ENCODE data around the gene PHLPP1.

The PHLPP1 gene

GRCh38 chr18:62745089-62745751 lies 29.9 kb downstream of the PHLPP1 start:
- H3K36me3 ChIP-seq (replicated peaks in 1 of 2; ENCODE audit: control insufficient read depth in 2 of 2, insufficient read depth in 2 of 2, low read length in 2 of 2) = no peaks in the 10 kb centered on the region
- H2AFZ ChIP-seq (ENCODE audit: low read length) = no peak overlapping the region
- no peak overlapping the region for H3K27ac ChIP-seq (replicated peaks; ENCODE audit: low read length)
- H3K4me2 ChIP-seq (ENCODE audit: insufficient read depth, low read length, poor library complexity, severe bottlenecking) = no peak overlapping the region
- H3K23ac ChIP-seq (ENCODE audit: low read depth, low read length, poor library complexity) = no peak overlapping the region
- no peak for DNase-seq (ENCODE audit: low spot score)
- H3K18ac ChIP-seq (ENCODE audit: low read length) = no peak overlapping the region
- no peak overlapping the region for H2BK120ac ChIP-seq (ENCODE audit: low read depth, low read length)
- H3K9ac ChIP-seq (ENCODE audit: low read depth, low read length, poor library complexity) = no peak overlapping the region
- no peak overlapping the region for H2BK15ac ChIP-seq (ENCODE audit: low read length)
- no peak overlapping the region for H4K8ac ChIP-seq (ENCODE audit: low read depth, low read length)
- H4K91ac ChIP-seq (ENCODE audit: low read depth, low read length, poor library complexity) = no peak overlapping the region
- no peak overlapping the region for H3K4me3 ChIP-seq (ENCODE audit: low read length in 2 of 2)
- no peak overlapping the region for H3K14ac ChIP-seq (ENCODE audit: low read length)
- H3K4me1 ChIP-seq (ENCODE audit: control insufficient read depth in 2 of 2, insufficient read depth in 1 of 2, low read depth in 1 of 2, low read length in 2 of 2) = peaks cover 8 to 18% of the 10 kb centered on the region in 2 donors
- no CpG with 5 or more reads among the region's 3 CpGs for WGBS, 2 donors (ENCODE audit: extremely low coverage in 2 of 2, insufficient read length in 2 of 2, insufficient replicate concordance in 1 of 2)
- peaks cover 0 to 6% of the 10 kb centered on the region in 2 donors for H3K9me3 ChIP-seq (replicated peaks in 1 of 2; ENCODE audit: control insufficient read depth in 2 of 2, insufficient read depth in 1 of 2, low read depth in 1 of 2, low read length in 2 of 2)
- H2AK5ac ChIP-seq (ENCODE audit: low read depth, low read length) = no peak overlapping the region
- no peaks in the 10 kb centered on the region for H3K27me3 ChIP-seq (ENCODE audit: control insufficient read depth in 3 of 3, insufficient read depth in 3 of 3, low read depth in 1 of 3, low read length in 3 of 3)
- H3K4ac ChIP-seq (ENCODE audit: low read length) = no peak overlapping the region
- H2BK12ac ChIP-seq (ENCODE audit: low read length) = no peak overlapping the region
- no peaks in the 10 kb centered on the region for H3K79me1 ChIP-seq (ENCODE audit: low read depth, low read length)
- H2BK5ac ChIP-seq (ENCODE audit: low read length) = no peak overlapping the region

GRCh38 chr18:62749389-62749788 lies 34.0 kb downstream of the PHLPP1 start:
- Histone ChIP-seq H3K23ac (ENCODE audit: low read depth, low read length, poor library complexity) (no peak overlapping the region), H4K91ac (ENCODE audit: low read depth, low read length, poor library complexity) (no peak overlapping the region), H2BK15ac (ENCODE audit: low read length) (no peak overlapping the region), H3K18ac (ENCODE audit: low read length) (no peak overlapping the region), H4K8ac (ENCODE audit: low read depth, low read length) (no peak overlapping the region), H2AFZ (ENCODE audit: low read length) (no peak overlapping the region), H2BK120ac (ENCODE audit: low read depth, low read length) (no peak overlapping the region), H3K27me3 (ENCODE audit: control insufficient read depth in 3 of 3, insufficient read depth in 3 of 3, low read depth in 1 of 3, low read length in 3 of 3) (no peaks in the 10 kb centered on the region), H2BK5ac (ENCODE audit: low read length) (no peak overlapping the region), H3K4me2 (ENCODE audit: insufficient read depth, low read length, poor library complexity, severe bottlenecking) (no peak overlapping the region), H2BK12ac (ENCODE audit: low read length) (no peak overlapping the region), H3K27ac (replicated peaks; ENCODE audit: low read length) (no peak overlapping the region), H3K36me3 (replicated peaks in 1 of 2; ENCODE audit: control insufficient read depth in 2 of 2, insufficient read depth in 2 of 2, low read length in 2 of 2) (no peaks in the 10 kb centered on the region), H3K4me1 (ENCODE audit: control insufficient read depth in 2 of 2, insufficient read depth in 1 of 2, low read depth in 1 of 2, low read length in 2 of 2) (peaks cover 17 to 43% of the 10 kb centered on the region in 2 donors), H2AK5ac (ENCODE audit: low read depth, low read length) (no peak overlapping the region), H3K9ac (ENCODE audit: low read depth, low read length, poor library complexity) (no peak overlapping the region), H3K14ac (ENCODE audit: low read length) (no peak overlapping the region), H3K9me3 (replicated peaks in 1 of 2; ENCODE audit: control insufficient read depth in 2 of 2, insufficient read depth in 1 of 2, low read depth in 1 of 2, low read length in 2 of 2) (peaks cover 0 to 6% of the 10 kb centered on the region in 2 donors), H3K4ac (ENCODE audit: low read length) (no peak overlapping the region), H3K79me1 (ENCODE audit: low read depth, low read length) (no peaks in the 10 kb centered on the region), H3K4me3 (ENCODE audit: low read length in 2 of 2) (no peak overlapping the region)
- whole genome bisulfite sequencing, 2 donors (ENCODE audit: extremely low coverage in 2 of 2, insufficient read length in 2 of 2, insufficient replicate concordance in 1 of 2) = no CpG with 5 or more reads among the region's 6 CpGs
- no peak for DNase-seq (ENCODE audit: low spot score)

GRCh38 chr18:62751341-62751821 lies 36.0 kb downstream of the PHLPP1 start:
- no peaks in the 10 kb centered on the region for H3K79me1 ChIP-seq (ENCODE audit: low read depth, low read length)
- H3K23ac ChIP-seq (ENCODE audit: low read depth, low read length, poor library complexity) = no peak overlapping the region
- H3K4me1 ChIP-seq (ENCODE audit: control insufficient read depth in 2 of 2, insufficient read depth in 1 of 2, low read depth in 1 of 2, low read length in 2 of 2) = peaks cover 18 to 42% of the 10 kb centered on the region in 2 donors
- H3K18ac ChIP-seq (ENCODE audit: low read length) = no peak overlapping the region
- no peak overlapping the region for H3K9ac ChIP-seq (ENCODE audit: low read depth, low read length, poor library complexity)
- H2BK5ac ChIP-seq (ENCODE audit: low read length) = no peak overlapping the region
- no peak overlapping the region for H3K4ac ChIP-seq (ENCODE audit: low read length)
- H2AK5ac ChIP-seq (ENCODE audit: low read depth, low read length) = no peak overlapping the region
- H2AFZ ChIP-seq (ENCODE audit: low read length) = no peak overlapping the region
- no peak overlapping the region for H2BK15ac ChIP-seq (ENCODE audit: low read length)
- DNase-seq (ENCODE audit: low spot score) = peak; percentile 74
- peaks cover 0 to 13% of the 10 kb centered on the region in 2 donors for H3K9me3 ChIP-seq (replicated peaks in 1 of 2; ENCODE audit: control insufficient read depth in 2 of 2, insufficient read depth in 1 of 2, low read depth in 1 of 2, low read length in 2 of 2)
- no peak overlapping the region for H2BK12ac ChIP-seq (ENCODE audit: low read length)
- no peak overlapping the region for H4K91ac ChIP-seq (ENCODE audit: low read depth, low read length, poor library complexity)
- H3K27me3 ChIP-seq (ENCODE audit: control insufficient read depth in 3 of 3, insufficient read depth in 3 of 3, low read depth in 1 of 3, low read length in 3 of 3) = no peaks in the 10 kb centered on the region
- H3K14ac ChIP-seq (ENCODE audit: low read length) = no peak overlapping the region
- no CpG with 5 or more reads among the region's 3 CpGs for WGBS, 2 donors (ENCODE audit: extremely low coverage in 2 of 2, insufficient read length in 2 of 2, insufficient replicate concordance in 1 of 2)
- peak overlapping the region; percentile 29 for H3K4me2 ChIP-seq (ENCODE audit: insufficient read depth, low read length, poor library complexity, severe bottlenecking)
- H3K36me3 ChIP-seq (replicated peaks in 1 of 2; ENCODE audit: control insufficient read depth in 2 of 2, insufficient read depth in 2 of 2, low read length in 2 of 2) = no peaks in the 10 kb centered on the region
- no peak overlapping the region for H4K8ac ChIP-seq (ENCODE audit: low read depth, low read length)
- no peak overlapping the region for H2BK120ac ChIP-seq (ENCODE audit: low read depth, low read length)
- H3K27ac ChIP-seq (replicated peaks; ENCODE audit: low read length) = peak overlapping the region; percentile 63
- H3K4me3 ChIP-seq (ENCODE audit: low read length in 2 of 2) = peak overlapping the region in 1 of 2 donors; percentile 34

- Histone ChIP-seq H3K4me3 (ENCODE audit: low read length in 2 of 2) (no peak overlapping the region), H3K36me3 (replicated peaks in 1 of 2; ENCODE audit: control insufficient read depth in 2 of 2, insufficient read depth in 2 of 2, low read length in 2 of 2) (no peaks in the 10 kb centered on the region), H2BK15ac (ENCODE audit: low read length) (no peak overlapping the region), H3K9me3 (replicated peaks in 1 of 2; ENCODE audit: control insufficient read depth in 2 of 2, insufficient read depth in 1 of 2, low read depth in 1 of 2, low read length in 2 of 2) (peaks cover 0 to 11% of the 10 kb centered on the region in 2 donors), H2BK12ac (ENCODE audit: low read length) (peak overlapping the region; percentile 78), H3K9ac (ENCODE audit: low read depth, low read length, poor library complexity) (no peak overlapping the region), H2BK120ac (ENCODE audit: low read depth, low read length) (no peak overlapping the region), H3K14ac (ENCODE audit: low read length) (no peak overlapping the region), H3K4ac (ENCODE audit: low read length) (no peak overlapping the region), H2AK5ac (ENCODE audit: low read depth, low read length) (no peak overlapping the region), H3K79me1 (ENCODE audit: low read depth, low read length) (no peaks in the 10 kb centered on the region), H3K18ac (ENCODE audit: low read length) (peak overlapping the region; percentile 46), H2BK5ac (ENCODE audit: low read length) (no peak overlapping the region), H3K4me2 (ENCODE audit: insufficient read depth, low read length, poor library complexity, severe bottlenecking) (no peak overlapping the region), H3K4me1 (ENCODE audit: control insufficient read depth in 2 of 2, insufficient read depth in 1 of 2, low read depth in 1 of 2, low read length in 2 of 2) (peaks cover 18 to 42% of the 10 kb centered on the region in 2 donors), H3K23ac (ENCODE audit: low read depth, low read length, poor library complexity) (no peak overlapping the region), H4K91ac (ENCODE audit: low read depth, low read length, poor library complexity) (no peak overlapping the region), H3K27ac (replicated peaks; ENCODE audit: low read length) (peak overlapping the region; percentile 54), H3K27me3 (ENCODE audit: control insufficient read depth in 3 of 3, insufficient read depth in 3 of 3, low read depth in 1 of 3, low read length in 3 of 3) (no peaks in the 10 kb centered on the region), H4K8ac (ENCODE audit: low read depth, low read length) (no peak overlapping the region), H2AFZ (ENCODE audit: low read length) (no peak overlapping the region)
- no peak for DNase-seq (ENCODE audit: low spot score)
- WGBS, 2 donors (ENCODE audit: extremely low coverage in 2 of 2, insufficient read length in 2 of 2, insufficient replicate concordance in 1 of 2) = no CpG with 5 or more reads among the region's 3 CpGs
Measured at GRCh38 chr18:62751977-62752376, 36.6 kb downstream of the PHLPP1 start.

Data from neuronal stem cell (in vitro differentiated cells).